GM12878 (cell line): ENCODE results near the gene EEFSEC. TPM values are rescaled to one million over a fixed set of nuclear protein-coding genes. Genes with fewer than 3 reads are reported as not detected.
A peak's percentile ranks its signal among the peaks of the same experiment; 100 is the strongest.

Experiments
- ATAC-seq: fragments of 200-7000 bp; cut with Tn5 transposase; 3 replicates; pipeline ENCODE4 v1.9.1; 2020; ENCODE audit warnings: mild to moderate bottlenecking, moderate library complexity
- BruUV-seq: library from RNA; stranded (reverse); fragments of 400-500 nt; replicated peaks from 2 replicates; lab custom pipeline; 2021; lab: Mats Ljungman, UMichigan
- CTCF ChIA-PET: fragments of 300-600 bp; sonication (Branson Sonifier 250); formaldehyde crosslinking; extraction: SDS; loops from one replicate; lab custom pipeline; 2021; ENCODE audit warnings: inconsistent platforms; lab: Yijun Ruan, JAX
- POLR2A ChIA-PET: fragments of 350-600 bp; formaldehyde crosslinking; extraction: SDS; loops from one replicate; lab custom pipeline; 2021; ENCODE audit warnings: inconsistent platforms; lab: Charles Lee
- RAD21 ChIA-PET: fragments of 300-600 bp; sonication (Branson Sonifier 250); formaldehyde crosslinking; loops from one replicate; lab custom pipeline; 2023; ENCODE audit warnings: antibody characterized with exemption; ENCODE audit not compliant: unreplicated experiment; lab: Charles Lee
- SMC1A ChIA-PET: fragments of 300-600 bp; sonication (Branson Sonifier 250); formaldehyde crosslinking; loops from one replicate; lab custom pipeline; 2023; ENCODE audit not compliant: unreplicated experiment, uncharacterized antibody; lab: Charles Lee
- DNase-seq: peaks from one replicate; pipeline ENCODE4 v3.0.0-alpha.2; 2011; ENCODE audit warnings: low read depth, low spot score
- FAIRE-seq: peaks from 3 replicates; lab custom pipeline; 2011; peaks lifted over from hg19 to GRCh38; lab: Jason Lieb, UNC
- H2AFZ ChIP-seq: 2 replicates; pipeline ENCODE4 v1.6.0; 2011; ENCODE audit warnings: low read depth, low read length, control low read depth; ENCODE audit not compliant: control insufficient read depth
- H3K27ac ChIP-seq: 2 replicates; pipeline ENCODE4 v1.5.1; 2011; ENCODE audit warnings: control low read depth; ENCODE audit not compliant: control insufficient read depth, insufficient read depth
- H3K27me3 ChIP-seq, 2 experiments: replicated peaks in 1 of 2; 2 replicates each; pipeline versions ENCODE4 v1.6.0 to v1.6.1; 2011; ENCODE audit warnings: low read length in 1 of 2; ENCODE audit not compliant: control insufficient read depth in 2 of 2, insufficient read depth in 2 of 2
- H3K36me3 ChIP-seq, 2 experiments: 2 replicates each; pipeline ENCODE4 v1.5.1; 2011; ENCODE audit warnings: low read length in 1 of 2; ENCODE audit not compliant: control insufficient read depth in 2 of 2, insufficient read depth in 2 of 2
- H3K4me1 ChIP-seq: 2 replicates; pipeline ENCODE4 v1.6.1; 2011; ENCODE audit warnings: mild to moderate bottlenecking, low read length, moderate library complexity, mixed read lengths; ENCODE audit not compliant: control insufficient read depth, insufficient read depth
- H3K4me2 ChIP-seq: 2 replicates; pipeline ENCODE4 v1.6.0; 2011; ENCODE audit warnings: control low read depth; ENCODE audit not compliant: control insufficient read depth, insufficient read depth
- H3K4me3 ChIP-seq: fragments of 200-600 bp; sonication (generic); 2 replicates; pipeline ENCODE4 v1.5.1; 2016
- H3K79me2 ChIP-seq: 2 replicates; pipeline ENCODE4 v1.6.0; 2011; ENCODE audit warnings: low read length; ENCODE audit not compliant: control insufficient read depth, insufficient read depth
- H3K9ac ChIP-seq: 2 replicates; pipeline ENCODE4 v1.8.0; 2011; ENCODE audit warnings: low read length, control low read depth, mixed read lengths; ENCODE audit not compliant: control insufficient read depth, insufficient read depth
- H3K9me3 ChIP-seq: replicated peaks from 3 replicates; pipeline ENCODE4 v1.5.1; 2011; ENCODE audit warnings: mild to moderate bottlenecking, low read length; ENCODE audit not compliant: control insufficient read depth, insufficient read depth
- H4K20me1 ChIP-seq: 2 replicates; pipeline ENCODE4 v1.6.0; 2011; ENCODE audit not compliant: control insufficient read depth, insufficient read depth
- BMI1 ChIP-seq: fragments of 450-650 bp; IDR thresholded peaks from 2 replicates; pipeline ENCODE4 v1.6.1; 2016; ENCODE audit warnings: mild to moderate bottlenecking, moderate library complexity, borderline replicate concordance
- CBX3 ChIP-seq: fragments of 200-600 bp; sonication (generic); IDR thresholded peaks from 2 replicates; pipeline ENCODE4 v1.6.1; 2016; ENCODE audit warnings: low read depth, borderline replicate concordance
- EGR1 ChIP-seq, 2 experiments: IDR thresholded peaks; 1 replicate in 1 of 2; 2 replicates in 1 of 2; pipeline ENCODE4 v1.6.1; 2011 to 2012; ENCODE audit warnings: low read depth in 2 of 2, low read length in 2 of 2, borderline replicate concordance in 1 of 2, mild to moderate bottlenecking in 1 of 2, moderate library complexity in 1 of 2
- GABPA ChIP-seq: IDR thresholded peaks from 2 replicates; pipeline ENCODE4 v1.6.1; 2014; ENCODE audit warnings: antibody characterized with exemption, low read depth, mild to moderate bottlenecking, inconsistent platforms
- NBN ChIP-seq: fragments of 450-650 bp; IDR thresholded peaks from 2 replicates; pipeline ENCODE4 v1.6.1; 2016
- PAX5 ChIP-seq: IDR thresholded peaks from 2 replicates; pipeline ENCODE4 v1.6.1; 2011; ENCODE audit warnings: low read depth, low read length, borderline replicate concordance
- POU2F2 ChIP-seq: IDR thresholded peaks from 3 replicates; pipeline ENCODE4 v1.6.1; 2011; ENCODE audit warnings: low read depth, mild to moderate bottlenecking, low read length, borderline replicate concordance
- RAD21 ChIP-seq: IDR thresholded peaks from 2 replicates; pipeline ENCODE4 v1.6.1; 2011; ENCODE audit warnings: mild to moderate bottlenecking, low read depth, low read length, moderate library complexity; ENCODE audit not compliant: insufficient read depth
- RELA ChIP-seq: fragments of 450-650 bp; IDR thresholded peaks from 2 replicates; pipeline ENCODE4 v1.8.0; 2014; ENCODE audit warnings: borderline replicate concordance; ENCODE audit not compliant: partially characterized antibody
- SMC3 ChIP-seq: IDR thresholded peaks from 2 replicates; pipeline ENCODE4 v1.6.1; 2011; ENCODE audit warnings: low read length, improper control_type of control experiment, borderline replicate concordance
- SREBF1 ChIP-seq: IDR thresholded peaks from 2 replicates; pipeline ENCODE4 v1.6.1; 2012; ENCODE audit warnings: mild to moderate bottlenecking, low read length
- SRF ChIP-seq, 2 experiments: IDR thresholded peaks; 2 replicates each; pipeline ENCODE4 v1.6.1; 2011; ENCODE audit warnings: low read depth in 2 of 2, low read length in 2 of 2, mild to moderate bottlenecking in 1 of 2, moderate library complexity in 1 of 2
- TBL1XR1 ChIP-seq: IDR thresholded peaks from 2 replicates; pipeline ENCODE4 v1.6.1; 2012; ENCODE audit warnings: low read depth, low read length, improper control_type of control experiment
- WGBS: methylation state at CpG from one replicate; pipeline ENCODE4 v1.1.6; 2016; ENCODE audit warnings: low lambda C conversion rate; ENCODE audit not compliant: insufficient replicate concordance, insufficient coverage; ENCODE audit errors: missing lambda C conversion rate; 5-methylcytosine and 5-hydroxymethylcytosine counted together
- in situ Hi-C: fragments of 300-500 bp; cut with MboI; formaldehyde crosslinking; loops from 9 replicates; pipeline ENCODE4 v1.14.3; 2018; ENCODE audit warnings: mixed read lengths
- intact Hi-C: fragments of 100-400 bp; cut with micrococcal nuclease; formaldehyde crosslinking; loops from one replicate; pipeline ENCODE4 v1.14.2; 2022; ENCODE audit not compliant: unreplicated experiment
- polyA plus RNA-seq, 11 experiments: library from polyadenylated mRNA; depleted of rRNA in 4 of 11; unstranded in 6 of 11; stranded (reverse) in 5 of 11; fragments of >200 nt; fragmentation: Nextera tagmentation in 4 of 11; fragmentation: Illumina TruSeq in 1 of 11; extraction: Ambion mirVana in 4 of 11; extraction: Trizol in 1 of 11; gene quantifications; 1 replicate in 1 of 11; 2 replicates in 10 of 11; pipeline versions ENCODE4 v1.2.1 to v1.2.3, GENCODE V29; 2011 to 2016; ENCODE audit warnings: inconsistent platforms in 2 of 11, missing spikeins in 2 of 11, low read depth in 1 of 11
- total RNA-seq, 4 experiments: library from RNA; depleted of rRNA in 3 of 4; stranded (reverse); fragments of >200 nt in 3 of 4; fragmentation: Illumina TruSeq in 1 of 4; extraction: Trizol in 1 of 4; gene quantifications; 2 replicates each; pipeline versions ENCODE4 v1.2.1 to v1.2.3, GENCODE V29; 2013 to 2021
- TF ChIP-seq, protein P1 (sequence below): fragments of 450-650 bp; IDR thresholded peaks from 2 replicates; pipeline ENCODE4 v1.6.1; 2018; ENCODE audit warnings: mild to moderate bottlenecking, low read depth, moderate library complexity; ENCODE audit not compliant: partially characterized antibody
- TF ChIP-seq, protein P2 (sequence below): IDR thresholded peaks from 2 replicates; pipeline ENCODE4 v1.6.1; 2012; ENCODE audit warnings: low read length, inconsistent platforms
- TF ChIP-seq, protein P3 (sequence below), 3 experiments: IDR thresholded peaks in 2 of 3; conservative IDR thresholded peaks in 1 of 3; 2 replicates each; pipeline ENCODE4 v1.5.1; 2011; ENCODE audit warnings: low read depth in 3 of 3, low read length in 3 of 3, mild to moderate bottlenecking in 3 of 3, control low read depth in 2 of 3, moderate library complexity in 2 of 3, inconsistent platforms in 1 of 3, mixed read lengths in 1 of 3; ENCODE audit not compliant: control insufficient read depth in 2 of 3, insufficient read depth in 1 of 3; ENCODE audit errors: extremely low read depth in 1 of 3

EEFSEC gene
- total and polyA plus RNA-seq, 10 of the 15 experiments (the other 5 are each of a cell fraction or from before 2014, with no cell fraction given) = 0.29 to 29.1 (median 16.1) TPM

DNA sequence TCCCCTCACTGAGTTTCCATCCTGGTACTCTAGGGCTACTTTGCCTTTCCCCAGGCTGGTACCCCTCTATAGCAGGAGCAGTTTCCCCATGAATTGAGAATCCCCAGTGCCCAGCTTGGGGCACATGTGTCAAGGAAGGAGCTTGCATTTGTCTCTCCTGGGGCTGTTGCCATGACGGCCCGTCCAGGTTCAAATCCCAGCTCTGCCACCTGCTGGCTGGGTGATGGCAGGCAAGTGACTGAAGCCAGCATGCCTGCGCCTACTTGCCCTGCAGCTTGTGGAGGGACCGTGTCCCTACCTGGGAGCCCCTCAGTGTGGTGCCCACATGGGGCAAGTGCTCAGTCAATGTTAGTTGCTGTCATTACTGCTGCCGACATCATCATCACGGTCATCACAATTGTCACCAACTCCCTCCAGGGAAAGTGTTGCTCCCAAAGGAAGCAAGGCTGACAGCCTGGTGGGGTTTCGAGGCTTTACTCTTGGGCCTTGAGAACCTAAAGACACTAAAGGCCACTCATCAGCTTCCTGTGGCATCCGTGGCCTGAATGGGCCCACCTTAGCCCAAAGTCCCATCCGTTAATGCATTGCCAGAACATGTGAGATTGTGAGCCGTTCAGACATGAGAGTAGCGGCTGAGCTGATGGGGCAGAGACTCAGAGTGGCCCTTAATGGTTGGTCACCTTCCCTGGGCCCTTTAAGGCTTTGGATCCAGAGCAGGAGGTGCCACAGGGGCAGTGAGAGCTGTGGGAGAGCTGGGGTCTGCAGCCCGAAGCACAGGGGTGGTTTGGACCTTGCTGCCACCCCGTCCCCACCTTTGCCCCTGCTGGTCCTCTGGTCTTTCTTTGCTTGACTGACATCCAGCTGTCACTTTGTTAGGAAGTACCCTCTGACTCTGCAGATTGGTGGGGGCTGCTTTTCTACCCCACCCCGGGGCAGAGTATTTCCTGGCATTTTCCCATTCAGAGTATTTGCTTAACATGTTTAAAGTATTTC, 169.0 kb downstream of the EEFSEC start:
- 0 out of 2 replicates have a peak, but pooled peaks cover 3% of the 10 kb centered on the region for H4K20me1 ChIP-seq
- no peak for DNase-seq
- H3K4me3 ChIP-seq = no peak overlapping the region
- ChIA-PET CTCF (interaction anchor here (0.9 to 2.2 kb wide), 9 partner anchors 9 to 274 kb away, joined by 3 to 14 read pairs (median 4); no protein-coding TSS in a partner anchor), POLR2A (no interaction called here), RAD21 (interaction anchor here (1.1 to 2.3 kb wide), 2 partner anchors 15 to 227 kb away, joined by 4 to 9 read pairs; no protein-coding TSS in a partner anchor), SMC1A (interaction anchor here (1.3 to 1.8 kb wide), 2 partner anchors 13 to 227 kb away, joined by 5 read pairs; no protein-coding TSS in a partner anchor)
- in situ Hi-C loops = no loop called here
- FAIRE-seq = no peak
- H3K79me2 ChIP-seq = no peaks in the 10 kb centered on the region
- no peak overlapping the region for H3K4me2 ChIP-seq
- H3K36me3 ChIP-seq = no peaks in the 10 kb centered on the region
- no peak overlapping the region for H3K27ac ChIP-seq
- H3K4me1 ChIP-seq = no peaks in the 10 kb centered on the region
- intact Hi-C loops = loop anchor here (1.0 kb wide), 1 partner anchor 227 kb away; no protein-coding TSS in a partner anchor
- H3K9ac ChIP-seq = no peak overlapping the region
- 73% methylated on average over 14 of the region's 14 CpGs for WGBS
- H3K27me3 ChIP-seq = no peaks in the 10 kb centered on the region
- no TSS peak for BruUV-seq
- no peak overlapping the region for H2AFZ ChIP-seq
- ATAC-seq = peak; percentile 77
- H3K9me3 ChIP-seq = no peaks in the 10 kb centered on the region
- TF ChIP-seq SRF (IDR thresholded peaks at IDR 0.05; ENCODE audit: low read depth in 2 of 2, low read length in 2 of 2) = no peak
- TF ChIP-seq RELA = no peak
- TF ChIP-seq POU2F2 = no peak
- no peak for TF ChIP-seq CBX3
- TF ChIP-seq, protein P1, sequence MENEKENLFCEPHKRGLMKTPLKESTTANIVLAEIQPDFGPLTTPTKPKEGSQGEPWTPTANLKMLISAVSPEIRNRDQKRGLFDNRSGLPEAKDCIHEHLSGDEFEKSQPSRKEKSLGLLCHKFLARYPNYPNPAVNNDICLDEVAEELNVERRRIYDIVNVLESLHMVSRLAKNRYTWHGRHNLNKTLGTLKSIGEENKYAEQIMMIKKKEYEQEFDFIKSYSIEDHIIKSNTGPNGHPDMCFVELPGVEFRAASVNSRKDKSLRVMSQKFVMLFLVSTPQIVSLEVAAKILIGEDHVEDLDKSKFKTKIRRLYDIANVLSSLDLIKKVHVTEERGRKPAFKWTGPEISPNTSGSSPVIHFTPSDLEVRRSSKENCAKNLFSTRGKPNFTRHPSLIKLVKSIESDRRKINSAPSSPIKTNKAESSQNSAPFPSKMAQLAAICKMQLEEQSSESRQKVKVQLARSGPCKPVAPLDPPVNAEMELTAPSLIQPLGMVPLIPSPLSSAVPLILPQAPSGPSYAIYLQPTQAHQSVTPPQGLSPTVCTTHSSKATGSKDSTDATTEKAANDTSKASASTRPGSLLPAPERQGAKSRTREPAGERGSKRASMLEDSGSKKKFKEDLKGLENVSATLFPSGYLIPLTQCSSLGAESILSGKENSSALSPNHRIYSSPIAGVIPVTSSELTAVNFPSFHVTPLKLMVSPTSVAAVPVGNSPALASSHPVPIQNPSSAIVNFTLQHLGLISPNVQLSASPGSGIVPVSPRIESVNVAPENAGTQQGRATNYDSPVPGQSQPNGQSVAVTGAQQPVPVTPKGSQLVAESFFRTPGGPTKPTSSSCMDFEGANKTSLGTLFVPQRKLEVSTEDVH = no peak
- no peak for TF ChIP-seq PAX5
- no peak for TF ChIP-seq EGR1 (IDR thresholded peaks at IDR 0.05; ENCODE audit: borderline replicate concordance in 1 of 2, low read depth in 2 of 2, low read length in 2 of 2)
- TF ChIP-seq, protein P2, sequence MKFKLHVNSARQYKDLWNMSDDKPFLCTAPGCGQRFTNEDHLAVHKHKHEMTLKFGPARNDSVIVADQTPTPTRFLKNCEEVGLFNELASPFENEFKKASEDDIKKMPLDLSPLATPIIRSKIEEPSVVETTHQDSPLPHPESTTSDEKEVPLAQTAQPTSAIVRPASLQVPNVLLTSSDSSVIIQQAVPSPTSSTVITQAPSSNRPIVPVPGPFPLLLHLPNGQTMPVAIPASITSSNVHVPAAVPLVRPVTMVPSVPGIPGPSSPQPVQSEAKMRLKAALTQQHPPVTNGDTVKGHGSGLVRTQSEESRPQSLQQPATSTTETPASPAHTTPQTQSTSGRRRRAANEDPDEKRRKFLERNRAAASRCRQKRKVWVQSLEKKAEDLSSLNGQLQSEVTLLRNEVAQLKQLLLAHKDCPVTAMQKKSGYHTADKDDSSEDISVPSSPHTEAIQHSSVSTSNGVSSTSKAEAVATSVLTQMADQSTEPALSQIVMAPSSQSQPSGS = no peak
- TF ChIP-seq SMC3 = peak; percentile 48
- TF ChIP-seq TBL1XR1 = no peak
- peak; percentile 36 for TF ChIP-seq RAD21
- no peak for TF ChIP-seq GABPA
- TF ChIP-seq, protein P3, sequence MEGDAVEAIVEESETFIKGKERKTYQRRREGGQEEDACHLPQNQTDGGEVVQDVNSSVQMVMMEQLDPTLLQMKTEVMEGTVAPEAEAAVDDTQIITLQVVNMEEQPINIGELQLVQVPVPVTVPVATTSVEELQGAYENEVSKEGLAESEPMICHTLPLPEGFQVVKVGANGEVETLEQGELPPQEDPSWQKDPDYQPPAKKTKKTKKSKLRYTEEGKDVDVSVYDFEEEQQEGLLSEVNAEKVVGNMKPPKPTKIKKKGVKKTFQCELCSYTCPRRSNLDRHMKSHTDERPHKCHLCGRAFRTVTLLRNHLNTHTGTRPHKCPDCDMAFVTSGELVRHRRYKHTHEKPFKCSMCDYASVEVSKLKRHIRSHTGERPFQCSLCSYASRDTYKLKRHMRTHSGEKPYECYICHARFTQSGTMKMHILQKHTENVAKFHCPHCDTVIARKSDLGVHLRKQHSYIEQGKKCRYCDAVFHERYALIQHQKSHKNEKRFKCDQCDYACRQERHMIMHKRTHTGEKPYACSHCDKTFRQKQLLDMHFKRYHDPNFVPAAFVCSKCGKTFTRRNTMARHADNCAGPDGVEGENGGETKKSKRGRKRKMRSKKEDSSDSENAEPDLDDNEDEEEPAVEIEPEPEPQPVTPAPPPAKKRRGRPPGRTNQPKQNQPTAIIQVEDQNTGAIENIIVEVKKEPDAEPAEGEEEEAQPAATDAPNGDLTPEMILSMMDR (IDR thresholded peaks at IDR 0.05 in 2 of 3, conservative IDR thresholded peaks at IDR 0.05 in 1 of 3; ENCODE audit: control insufficient read depth in 2 of 3, extremely low read depth in 1 of 3, insufficient read depth in 1 of 3, low read depth in 3 of 3, low read length in 3 of 3) = peak; percentile 34 to 55 (median 48); a peak in 4 of 6 replicates
- no peak for TF ChIP-seq NBN
- no peak for TF ChIP-seq SREBF1
- TF ChIP-seq BMI1 = no peak
